ENCODE results near the gene TMEM184A.

The TMEM184A gene

DNA sequence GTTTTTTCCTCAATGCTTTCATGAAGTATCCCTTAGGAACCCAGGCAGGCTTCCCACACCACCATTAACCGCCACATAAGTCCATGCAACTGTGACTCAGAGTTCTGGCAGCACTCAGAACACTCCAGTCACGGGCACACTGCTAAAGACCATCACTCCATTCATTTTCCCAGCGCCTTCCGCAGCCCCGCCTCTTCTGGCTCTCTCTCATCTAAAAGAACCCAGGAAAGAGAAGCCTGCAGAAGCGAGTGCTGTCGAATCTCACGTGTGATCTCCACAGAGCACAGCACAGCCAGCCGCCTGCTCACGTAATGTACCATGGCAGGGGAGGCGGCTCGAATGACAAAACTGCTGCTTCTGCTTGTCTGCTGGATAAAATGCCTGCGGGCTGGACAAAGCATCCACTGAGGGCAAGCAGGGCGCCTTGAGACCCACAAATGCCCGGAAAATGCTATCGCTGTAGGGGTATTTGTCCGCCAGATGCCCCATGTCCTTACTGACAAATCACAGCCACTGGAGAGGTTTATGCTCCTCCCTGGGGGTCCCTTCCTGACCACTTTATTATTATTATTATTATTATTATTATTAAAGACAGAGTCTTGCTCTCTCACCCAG, 12.0 kb upstream of the TMEM184A start:
- no peak for DNase-seq (ENCODE audit: low read depth)

DNA sequence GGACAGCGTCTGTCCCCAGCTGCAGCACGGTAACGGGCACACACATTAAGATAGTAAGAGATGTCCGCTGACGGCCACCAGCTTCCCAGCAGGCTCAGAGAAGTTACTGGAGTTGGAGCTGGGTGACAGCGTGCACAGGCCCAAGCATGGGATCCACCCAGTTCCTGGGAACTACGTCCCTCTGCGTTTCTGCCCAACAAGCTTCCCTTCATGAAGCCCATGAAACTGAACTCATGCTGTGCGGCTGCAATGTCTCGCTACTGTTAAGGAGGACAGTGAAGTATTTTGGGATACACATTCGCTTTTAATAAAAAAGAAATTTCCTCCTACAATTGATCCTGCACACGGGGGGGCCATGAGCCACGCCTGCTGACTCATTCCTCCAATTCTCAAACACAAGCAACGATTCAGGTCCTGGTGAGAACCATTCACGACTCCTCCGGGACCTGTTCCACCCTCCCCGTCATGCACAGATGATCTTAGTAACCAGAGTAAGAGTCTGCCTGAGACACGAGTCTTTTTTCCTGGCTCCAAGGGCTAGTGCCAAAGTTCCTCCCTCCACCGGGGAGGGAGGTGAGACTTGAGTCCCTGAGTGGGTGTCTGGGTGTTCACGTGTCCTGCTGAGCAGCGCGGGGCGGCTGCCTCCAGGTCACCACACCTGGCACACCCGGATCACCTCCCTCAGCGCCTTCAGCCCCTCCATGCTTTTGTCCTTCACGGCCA, 11.2 kb upstream of the TMEM184A start:
- DNase-seq (ENCODE audit: low read depth), result no peak

DNA sequence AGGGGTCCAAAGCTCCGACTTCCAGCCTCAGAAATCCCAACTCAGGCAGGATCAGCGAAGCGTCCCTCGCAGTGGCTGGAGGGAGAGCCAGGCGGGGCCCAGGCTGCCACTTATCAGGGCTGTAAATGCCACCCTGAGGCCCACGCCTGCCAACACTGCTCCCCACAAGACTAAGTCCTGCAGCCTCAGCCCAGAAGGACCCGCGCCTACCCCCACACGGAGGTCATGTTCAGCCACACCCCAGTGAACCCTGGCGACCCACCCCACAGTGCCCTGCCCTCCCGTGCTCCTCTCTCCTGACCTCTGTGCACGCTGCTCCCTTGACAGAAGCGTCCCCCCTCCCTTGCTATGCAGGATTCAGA, 10.7 kb upstream of the TMEM184A start:
- DNase-seq (ENCODE audit: low read depth), result no peak

DNA sequence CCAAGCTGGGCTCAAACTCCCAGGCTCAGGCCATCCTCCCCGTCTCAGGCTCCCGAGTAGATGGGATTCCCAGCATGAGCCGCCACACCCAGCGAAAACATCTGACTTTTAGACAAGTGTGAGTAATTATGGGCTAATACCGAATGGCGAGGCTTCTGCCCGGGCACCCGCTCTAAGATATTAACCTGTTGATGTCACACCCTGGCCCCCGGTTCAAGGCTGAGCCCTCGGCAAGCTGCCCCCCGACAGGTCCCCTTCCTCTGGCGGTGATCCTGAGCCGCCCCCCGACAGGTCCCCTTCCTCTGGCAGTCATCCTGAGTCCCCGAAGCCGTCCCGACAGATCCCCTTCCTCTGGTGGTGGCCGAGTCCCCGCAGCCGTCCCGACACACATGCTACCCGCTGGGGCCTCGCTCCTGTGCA, 8.6 kb upstream of the TMEM184A start:
- DNase-seq (ENCODE audit: low read depth), result no peak

DNA sequence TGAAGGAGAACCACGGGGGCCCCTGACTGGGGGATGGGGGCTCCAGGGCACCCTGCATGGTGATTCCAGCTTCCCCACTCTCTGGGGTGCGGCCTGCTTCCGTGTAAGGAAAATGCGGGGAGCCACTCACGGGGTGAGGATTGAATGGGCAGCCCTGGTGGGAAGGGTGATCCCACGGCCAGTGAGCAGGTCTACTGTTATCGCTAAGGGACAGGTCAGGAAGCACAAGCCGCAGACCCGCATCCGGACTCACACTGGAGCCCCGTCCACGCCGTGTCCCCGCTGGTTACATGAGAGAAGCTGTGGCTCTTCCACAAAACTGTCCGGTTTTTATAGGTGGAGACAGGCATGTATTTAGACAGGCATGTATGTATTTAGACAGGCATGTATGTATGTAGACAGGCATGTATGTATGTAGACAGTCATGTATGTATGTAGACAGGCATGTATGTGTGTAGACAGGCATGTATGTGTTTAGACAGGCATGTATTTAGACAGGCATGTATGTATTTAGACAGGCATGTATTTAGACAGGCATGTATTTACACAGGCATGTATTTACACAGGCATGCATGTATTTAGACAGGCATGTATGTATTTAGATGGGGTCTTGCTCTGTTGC, 8.1 kb upstream of the TMEM184A start:
- no peak for DNase-seq (ENCODE audit: low read depth)

DNA sequence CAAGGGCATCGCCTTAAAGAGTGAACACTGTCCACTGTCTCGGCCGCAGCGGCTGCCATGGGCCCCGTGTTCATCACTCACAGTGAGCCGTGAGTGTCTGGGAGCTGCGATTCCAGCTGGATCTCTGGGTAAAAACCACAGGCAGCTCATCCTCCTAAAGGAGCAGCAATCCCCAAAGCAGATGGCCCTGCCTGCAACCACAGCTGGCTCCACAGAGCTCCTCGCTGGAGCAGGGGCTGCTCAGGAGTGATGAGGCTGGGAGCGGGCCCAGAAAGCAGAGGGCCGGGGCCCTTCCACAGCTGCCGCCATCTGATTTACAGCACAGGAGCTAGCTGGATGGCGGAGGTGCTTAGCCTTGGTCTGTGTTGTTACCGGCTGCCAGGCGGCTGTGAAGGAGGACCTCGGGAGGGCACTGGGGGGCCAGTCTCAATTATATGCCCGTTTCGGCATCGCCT, 6.6 kb upstream of the TMEM184A start:
- DNase-seq (ENCODE audit: low read depth), result no peak

DNA sequence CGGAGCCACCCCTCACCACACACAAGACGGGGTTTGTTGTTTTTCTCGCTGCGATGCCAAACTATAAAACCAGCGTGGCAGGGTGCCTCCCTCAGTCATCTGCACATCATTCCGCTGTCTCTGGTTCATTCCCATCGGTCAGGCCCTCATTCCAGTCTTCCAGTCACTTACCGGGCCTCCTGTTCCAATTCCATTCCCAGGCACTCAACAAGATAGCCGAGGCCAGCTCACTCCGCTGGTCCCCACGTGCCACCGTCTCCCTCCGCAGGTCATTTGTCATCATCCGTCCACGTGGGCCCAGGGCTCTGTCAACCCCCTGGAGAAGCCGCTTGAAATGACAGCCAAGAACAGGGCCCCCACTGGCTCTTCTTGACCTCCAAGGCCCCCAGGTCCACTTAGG, 6.1 kb upstream of the TMEM184A start:
- DNase-seq (ENCODE audit: low read depth), result no peak

DNA sequence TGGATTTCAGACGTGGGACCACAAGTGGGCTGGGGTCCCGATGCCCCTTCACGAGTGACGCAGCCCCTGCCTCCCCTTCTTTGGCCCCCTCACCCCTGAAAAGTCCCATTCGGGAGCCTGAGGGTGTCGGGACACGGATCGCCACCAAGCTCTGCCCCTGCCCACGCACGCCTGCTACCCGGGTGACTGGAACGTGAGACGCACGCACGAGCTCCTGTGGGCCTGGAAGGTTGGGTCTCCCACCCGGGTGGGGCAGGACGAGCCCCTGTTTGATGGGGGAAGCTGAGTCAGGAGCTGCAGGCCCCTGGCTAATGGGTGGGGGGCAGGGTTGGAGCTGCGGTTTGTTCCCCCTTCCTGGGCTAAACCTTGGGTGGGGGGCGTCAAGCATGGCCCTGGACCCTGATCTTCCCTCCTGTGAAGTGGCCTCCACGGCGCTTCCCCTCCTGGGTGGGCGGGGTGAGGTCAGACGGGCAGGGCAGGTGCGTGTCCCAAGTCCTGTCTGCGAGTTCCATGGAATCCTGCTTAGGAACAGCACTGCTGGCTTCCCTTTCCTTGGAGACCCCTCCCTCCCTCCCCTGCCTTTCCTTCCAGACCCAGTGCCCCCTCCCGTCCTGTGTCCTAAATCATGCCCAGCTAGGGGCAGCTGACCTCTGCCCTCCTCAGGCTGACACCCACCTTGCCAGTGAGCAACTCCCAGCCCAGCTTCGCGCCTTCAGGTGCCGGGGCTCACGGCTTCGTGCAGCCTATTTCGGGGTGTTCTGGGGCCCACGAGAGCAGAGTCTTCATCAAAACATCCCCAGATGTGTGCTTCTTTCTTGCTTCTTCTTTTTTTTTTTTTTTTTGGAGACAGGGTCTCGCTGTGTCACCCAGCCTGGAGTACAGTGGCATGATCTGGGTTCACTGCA, 5.3 kb upstream of the TMEM184A start:
- no peak for DNase-seq (ENCODE audit: low read depth)

DNA sequence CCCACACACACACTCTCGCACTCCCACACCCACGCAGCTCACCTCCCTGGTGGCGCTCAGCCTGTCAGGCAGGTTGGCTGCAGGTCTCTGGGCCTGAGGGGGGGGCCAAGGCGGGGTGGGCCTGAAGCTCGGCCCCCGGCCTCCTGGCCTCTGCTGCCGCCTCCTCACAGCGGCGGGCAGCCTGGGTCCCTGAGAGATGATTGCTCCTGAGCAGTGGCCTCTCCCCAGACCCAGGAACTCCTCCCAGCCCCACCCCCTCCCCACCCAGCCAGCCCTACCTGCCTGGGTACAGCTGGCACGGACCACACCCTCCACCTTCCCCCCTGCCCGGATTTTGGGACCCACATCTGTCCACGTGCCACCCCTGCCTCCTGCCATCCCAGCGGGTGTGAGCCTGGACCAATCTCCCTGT, 4.6 kb upstream of the TMEM184A start:
- DNase-seq (ENCODE audit: low read depth), result no peak

DNA sequence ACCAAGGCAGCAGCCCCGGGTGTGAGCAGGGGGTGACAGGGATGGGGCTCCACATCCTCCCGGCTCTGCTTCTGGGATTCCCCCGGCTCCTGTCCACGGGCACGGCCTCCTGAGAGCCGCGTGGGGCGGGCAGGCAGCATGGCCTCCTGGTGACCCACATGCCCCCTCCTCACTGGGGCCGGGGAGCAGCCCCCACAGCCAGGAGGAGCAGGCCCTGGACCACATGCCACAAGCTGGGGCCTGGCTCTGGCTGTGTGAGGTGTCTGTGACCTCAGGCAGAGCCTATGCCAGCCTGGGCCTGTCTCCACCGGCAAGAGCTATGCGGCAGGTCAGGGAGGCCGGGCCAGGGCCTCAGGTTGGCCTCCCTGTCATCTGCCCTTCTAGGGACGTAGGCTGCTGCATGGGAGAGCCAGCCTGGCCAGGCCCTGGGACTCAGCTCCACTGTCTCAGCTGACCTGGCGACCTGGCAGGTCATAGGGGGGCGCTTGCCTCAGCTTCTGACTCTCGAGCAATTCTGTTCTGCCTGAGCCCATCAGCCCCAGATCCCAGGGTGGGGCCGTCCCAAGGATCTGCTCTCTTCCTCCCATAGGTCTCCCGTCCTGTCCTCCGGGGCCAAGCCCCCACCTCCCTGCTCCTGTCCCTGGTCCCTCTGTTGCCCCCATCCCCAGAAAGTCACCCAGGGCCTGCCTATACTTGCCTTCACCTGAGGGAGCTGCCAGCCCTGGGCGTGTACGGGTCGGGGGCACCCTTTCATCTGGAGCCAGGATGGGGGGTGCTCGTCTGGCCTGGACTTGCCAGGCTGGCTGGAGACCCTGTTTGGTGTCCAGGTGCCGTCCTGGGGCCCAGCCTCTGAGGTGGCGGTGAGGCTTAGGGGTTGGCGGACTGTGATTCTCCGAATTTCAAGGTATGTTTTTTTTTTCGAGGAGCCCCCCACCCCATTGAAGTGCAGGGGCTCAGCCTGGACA, 3.9 kb upstream of the TMEM184A start:
- no peak for DNase-seq (ENCODE audit: low read depth)

DNA sequence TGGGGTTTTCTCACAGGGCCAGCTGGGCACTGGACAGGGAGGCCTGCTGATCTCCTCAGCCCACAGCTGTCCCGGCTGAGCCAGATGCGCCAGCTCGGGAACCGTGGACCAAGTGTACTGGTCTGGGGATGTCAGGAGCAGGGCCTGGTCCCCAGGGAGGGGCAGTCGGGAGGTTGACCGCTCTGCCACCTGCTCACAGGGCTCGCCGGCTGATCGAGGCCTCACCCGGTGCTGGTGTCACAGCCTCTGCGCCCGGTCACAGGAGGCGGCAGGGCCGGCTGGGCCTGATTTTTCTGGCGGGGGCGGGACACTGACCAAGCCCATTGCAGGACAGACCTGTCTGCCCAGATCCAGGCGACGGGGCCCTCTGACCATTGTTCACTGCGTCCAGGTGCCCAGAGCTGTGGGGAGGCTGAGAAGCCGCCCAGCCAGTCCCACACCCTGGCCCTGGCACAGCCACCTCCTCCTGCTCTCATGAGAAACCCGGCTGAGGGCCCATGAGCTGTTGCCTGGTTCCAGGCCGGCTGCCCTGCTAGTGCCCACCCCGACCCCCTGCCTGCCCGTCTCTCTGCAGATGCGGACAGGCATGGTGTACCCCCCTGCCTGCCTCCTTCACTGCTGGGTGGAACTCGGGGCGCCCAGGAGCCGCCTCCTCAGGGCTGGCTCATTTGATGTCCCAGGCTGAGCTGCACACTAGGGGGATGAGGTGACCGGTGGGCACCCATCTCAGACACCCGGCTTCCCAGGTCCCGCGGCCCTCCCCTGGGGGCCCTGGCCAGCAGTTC, 3.0 kb upstream of the TMEM184A start:
- no peak for DNase-seq (ENCODE audit: low read depth)

DNA sequence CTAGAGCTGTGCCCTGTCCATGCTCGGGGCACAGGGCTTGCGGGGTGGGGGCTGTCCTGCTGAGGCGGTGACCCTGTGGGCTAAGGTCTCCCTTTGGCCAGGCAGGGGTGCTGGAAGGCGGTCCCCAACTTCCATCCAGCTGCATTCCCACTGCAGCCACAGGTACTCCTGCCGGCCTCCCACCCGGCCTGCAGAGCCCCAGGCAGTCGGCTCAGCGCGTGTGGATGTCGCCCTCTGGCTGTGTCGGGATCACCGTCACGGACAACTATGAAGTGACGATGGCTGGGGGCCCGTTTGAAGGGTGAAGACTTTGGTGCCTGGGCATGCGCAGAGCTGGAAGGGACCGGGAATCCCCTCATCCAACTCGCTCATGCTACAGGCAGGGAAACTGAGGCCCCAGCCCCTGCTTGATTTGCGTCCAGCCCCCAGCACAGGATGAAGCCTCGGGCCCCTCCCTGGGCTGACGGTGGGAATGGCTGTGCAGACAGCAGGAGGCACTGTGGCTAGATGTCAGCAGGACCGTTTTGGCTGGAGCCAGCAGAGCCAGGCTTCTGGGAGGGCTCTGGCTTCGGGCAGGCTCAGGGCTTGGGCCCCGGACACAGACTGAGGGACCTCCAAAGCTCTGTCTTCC, 2.3 kb upstream of the TMEM184A start:
- DNase-seq (ENCODE audit: low read depth), result no peak

DNA sequence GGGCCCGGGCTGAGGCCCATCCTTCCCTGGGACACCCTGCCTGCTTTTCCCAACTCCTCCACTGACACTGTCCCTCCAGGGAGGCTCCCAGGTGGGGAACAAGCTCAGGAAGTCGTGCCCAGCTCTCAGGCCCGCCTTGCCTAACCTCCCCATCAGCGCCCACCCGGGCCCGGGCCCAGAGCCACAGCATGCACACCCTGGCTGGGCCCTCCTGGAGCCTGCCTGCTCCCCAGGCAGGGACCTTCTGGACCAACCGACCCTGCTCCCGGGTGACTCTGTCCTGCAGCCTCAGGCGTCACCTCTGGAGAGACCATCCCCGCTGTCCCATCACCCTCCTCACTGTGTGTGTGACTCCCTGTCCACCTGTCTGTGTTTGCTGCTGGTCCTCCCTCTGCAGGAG, 1.8 kb upstream of the TMEM184A start:
- DNase-seq (ENCODE audit: low read depth), result no peak

DNA sequence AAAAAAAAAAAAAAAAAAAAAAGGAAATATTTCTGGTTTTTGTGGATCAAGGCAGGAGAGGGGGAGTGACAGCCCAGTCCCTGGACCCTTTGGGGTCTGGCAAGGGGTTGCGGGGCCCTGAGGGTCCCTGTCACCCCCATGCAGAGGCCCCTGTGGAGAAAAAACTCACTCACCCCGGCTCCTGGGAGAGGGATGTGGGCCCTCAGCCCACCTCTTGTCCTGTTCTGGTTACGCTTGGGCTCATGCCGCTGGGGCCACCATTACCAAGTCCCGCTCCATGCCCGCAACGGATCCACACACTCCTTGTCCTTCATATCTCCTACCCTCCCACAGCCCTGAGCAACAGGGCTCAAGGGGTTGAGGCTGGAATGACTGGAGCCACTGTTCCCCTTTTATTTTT, 1.0 kb upstream of the TMEM184A start:
- DNase-seq (ENCODE audit: low read depth), result no peak

DNA sequence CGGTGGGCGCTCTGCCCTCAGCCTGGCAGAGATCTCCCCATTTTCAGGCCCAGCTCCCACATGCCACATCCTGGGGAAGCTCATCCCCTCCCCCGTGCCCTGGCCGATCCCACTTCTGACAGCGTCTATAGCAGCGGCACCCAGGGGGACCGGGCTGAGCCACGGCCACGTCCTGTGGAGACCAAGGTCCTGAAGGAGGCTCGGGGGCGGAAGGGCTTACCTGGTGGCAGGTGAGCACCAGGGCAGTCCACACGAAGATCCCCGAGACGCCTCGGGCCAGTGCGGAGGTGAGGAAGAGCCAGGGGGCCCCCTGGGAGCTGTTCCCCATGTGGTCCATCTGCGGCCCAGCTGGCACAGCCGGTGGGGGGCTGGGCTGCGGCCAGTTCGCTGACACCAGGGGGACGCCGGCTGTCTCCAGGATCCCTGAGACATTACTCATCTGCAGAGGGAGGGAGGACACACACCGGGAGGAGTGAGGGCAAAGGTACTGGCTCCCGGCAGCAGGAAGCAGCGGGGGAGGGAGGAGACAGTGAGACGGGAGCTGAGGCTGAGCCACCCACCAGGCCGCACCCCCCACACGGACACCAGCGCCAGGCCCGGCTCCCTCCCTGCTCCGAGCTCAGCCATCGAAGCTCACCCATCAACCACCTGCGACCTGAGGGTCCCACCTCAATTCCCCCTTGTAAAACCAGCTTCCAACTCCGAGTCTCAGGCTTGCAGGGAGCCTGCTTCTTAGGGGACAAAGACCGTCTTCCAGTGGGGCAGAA, 776 bp downstream of the TMEM184A start:
- DNase-seq (ENCODE audit: low read depth), result no peak

DNA sequence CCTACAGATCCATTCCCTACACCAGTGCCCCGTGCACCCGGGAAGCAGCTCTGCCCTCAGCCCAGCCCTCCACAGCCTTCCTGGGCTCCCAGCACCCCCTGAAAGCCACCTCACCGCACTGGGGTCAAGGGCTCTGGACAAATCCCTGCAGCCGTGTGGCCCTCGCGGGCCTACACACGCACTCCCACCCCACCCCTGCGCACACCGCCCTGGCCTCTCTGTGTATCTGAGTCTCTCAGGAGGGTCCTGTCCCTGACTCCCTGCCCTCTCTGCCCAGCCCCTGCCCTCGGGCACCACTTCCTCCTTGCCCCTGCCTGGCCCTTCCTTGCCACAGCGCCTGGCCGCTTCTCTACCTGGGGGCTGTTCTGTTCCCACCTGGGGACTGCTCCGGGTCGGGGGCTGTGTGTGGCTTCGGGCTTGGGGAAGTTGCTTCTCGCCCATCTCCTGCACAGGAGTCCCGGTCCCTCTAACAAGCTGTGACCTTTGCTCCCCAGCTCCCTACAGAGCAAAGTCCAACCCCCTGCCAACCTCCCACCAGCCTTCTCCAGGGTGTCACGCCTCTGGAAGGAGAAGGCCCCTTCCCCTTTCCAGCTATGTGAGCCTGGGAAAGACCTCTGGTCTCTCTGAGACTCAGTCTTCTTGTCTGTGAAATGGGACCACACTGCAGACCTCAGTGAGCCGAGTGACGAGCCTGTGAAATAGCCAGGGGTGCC, 1.5 kb downstream of the TMEM184A start:
- no peak for DNase-seq (ENCODE audit: low read depth)

DNA sequence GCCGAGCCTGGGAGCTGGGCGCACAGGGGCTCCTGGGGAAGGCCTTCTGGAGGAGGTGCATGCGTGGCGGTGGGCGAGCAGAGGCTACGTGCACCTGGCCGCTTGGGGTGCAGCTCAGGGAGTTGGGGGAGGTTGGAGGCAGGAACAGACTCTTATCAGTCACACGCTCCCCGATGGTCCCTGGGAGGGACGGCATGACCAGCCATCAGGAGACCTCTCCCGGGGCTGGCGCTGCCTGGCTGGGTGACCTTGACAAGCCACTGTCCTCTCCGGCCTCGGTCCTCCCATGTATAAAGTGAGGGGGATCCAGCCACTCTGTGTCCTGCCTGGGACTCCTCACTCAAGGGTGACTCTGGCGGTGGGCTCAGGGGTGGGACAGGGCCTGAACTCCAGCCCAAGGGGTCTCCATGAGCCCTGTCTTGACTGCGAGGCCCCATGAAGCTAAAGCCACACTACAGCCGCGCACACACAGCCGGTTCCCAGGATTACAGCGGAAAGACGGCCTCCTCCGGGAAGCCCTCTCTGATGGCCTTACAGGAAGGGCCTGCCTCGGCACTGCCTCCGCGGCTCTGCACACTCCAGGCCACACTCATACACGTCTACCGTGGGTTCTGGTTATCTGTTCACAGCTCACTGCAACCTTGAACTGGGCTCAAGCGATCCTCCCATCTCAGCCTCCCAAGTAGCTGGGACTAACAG, 2.3 kb downstream of the TMEM184A start:
- no peak for DNase-seq (ENCODE audit: low read depth)

DNA sequence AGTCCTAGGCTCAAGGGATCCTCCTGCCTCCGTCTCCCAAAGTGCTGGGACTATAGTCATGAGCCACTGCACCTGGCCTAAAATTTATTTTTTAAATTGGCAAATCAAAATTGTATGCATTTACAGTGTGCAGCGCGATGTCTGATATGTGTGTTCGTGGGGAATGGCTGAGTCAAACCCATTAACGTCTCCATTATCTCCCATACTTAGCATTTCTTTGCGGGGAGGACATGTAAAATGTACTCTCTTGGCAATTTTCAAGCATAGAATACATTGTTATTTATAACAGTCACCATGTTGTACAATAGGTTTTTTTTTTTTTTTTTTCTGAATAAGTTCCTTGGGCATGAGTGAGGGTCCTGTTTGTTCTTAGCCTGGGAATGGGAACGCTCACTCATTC, 3.8 kb downstream of the TMEM184A start:
- DNase-seq (ENCODE audit: low read depth), result no peak

Measured in activated T-cell treated with anti-CD3 and anti-CD28 coated beads for 1 hour (primary cell).